Measurements from ENCODE around the gene ATP1A1.

ATP1A1 gene

DNA sequence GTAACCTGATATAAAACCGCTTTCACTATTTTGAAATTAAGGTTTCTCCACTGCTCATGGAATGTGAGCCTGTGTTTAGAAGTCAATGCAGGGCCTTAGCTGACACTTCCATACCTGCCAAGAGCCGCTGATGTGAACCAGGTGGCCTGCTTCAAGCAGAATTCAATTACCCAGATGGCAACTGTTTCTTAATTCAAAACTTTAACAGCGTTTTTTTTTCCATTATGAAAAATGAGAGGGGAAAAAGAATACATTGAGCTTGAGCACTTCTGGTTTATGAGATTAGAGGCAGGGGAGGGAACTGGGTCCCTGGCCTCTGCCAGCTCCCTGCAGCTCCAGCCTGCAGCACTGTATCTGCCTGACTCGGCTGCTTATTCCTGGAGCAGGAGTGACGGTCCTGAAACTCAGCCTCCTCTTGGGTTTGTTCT lies 7.7 kb upstream of the ATP1A1 start:
- no peaks in the 10 kb centered on the region for H4K20me1 ChIP-seq (ENCODE audit: low read depth, low read length)
- H3K9ac ChIP-seq (ENCODE audit: low read length), result no peak overlapping the region
- H3K79me2 ChIP-seq (ENCODE audit: insufficient read depth, low read length), result no peaks in the 10 kb centered on the region
- no peak overlapping the region for H3K4me3 ChIP-seq (ENCODE audit: insufficient read depth, low read length, poor library complexity, severe bottlenecking)
- H3K4me2 ChIP-seq (ENCODE audit: low read depth, low read length, poor library complexity, severe bottlenecking), result no peak overlapping the region
- H3K27ac ChIP-seq (ENCODE audit: low read depth, low read length), result no peak overlapping the region
- TF ChIP-seq EZH2phosphoT487 (conservative IDR thresholded peaks at IDR 0.05; ENCODE audit: low read length), result no peak
- TF ChIP-seq, protein P1, sequence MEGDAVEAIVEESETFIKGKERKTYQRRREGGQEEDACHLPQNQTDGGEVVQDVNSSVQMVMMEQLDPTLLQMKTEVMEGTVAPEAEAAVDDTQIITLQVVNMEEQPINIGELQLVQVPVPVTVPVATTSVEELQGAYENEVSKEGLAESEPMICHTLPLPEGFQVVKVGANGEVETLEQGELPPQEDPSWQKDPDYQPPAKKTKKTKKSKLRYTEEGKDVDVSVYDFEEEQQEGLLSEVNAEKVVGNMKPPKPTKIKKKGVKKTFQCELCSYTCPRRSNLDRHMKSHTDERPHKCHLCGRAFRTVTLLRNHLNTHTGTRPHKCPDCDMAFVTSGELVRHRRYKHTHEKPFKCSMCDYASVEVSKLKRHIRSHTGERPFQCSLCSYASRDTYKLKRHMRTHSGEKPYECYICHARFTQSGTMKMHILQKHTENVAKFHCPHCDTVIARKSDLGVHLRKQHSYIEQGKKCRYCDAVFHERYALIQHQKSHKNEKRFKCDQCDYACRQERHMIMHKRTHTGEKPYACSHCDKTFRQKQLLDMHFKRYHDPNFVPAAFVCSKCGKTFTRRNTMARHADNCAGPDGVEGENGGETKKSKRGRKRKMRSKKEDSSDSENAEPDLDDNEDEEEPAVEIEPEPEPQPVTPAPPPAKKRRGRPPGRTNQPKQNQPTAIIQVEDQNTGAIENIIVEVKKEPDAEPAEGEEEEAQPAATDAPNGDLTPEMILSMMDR (IDR thresholded peaks at IDR 0.05; ENCODE audit: insufficient read depth, low read length, poor library complexity, severe bottlenecking), result no peak
- no peaks in the 10 kb centered on the region for H3F3A ChIP-seq (ENCODE audit: insufficient read depth)
- H3K9me2 ChIP-seq (replicated peaks; ENCODE audit: insufficient read depth, low read length), result no peaks in the 10 kb centered on the region
- no peaks in the 10 kb centered on the region for H3K9me3 ChIP-seq (ENCODE audit: insufficient read depth, low read length)
- H3K36me3 ChIP-seq (ENCODE audit: low read length), result no peaks in the 10 kb centered on the region
- no peaks in the 10 kb centered on the region; the same call in 1 of the 2 replicates for H3K27me3 ChIP-seq (ENCODE audit: low read length)
- H2AFZ ChIP-seq (ENCODE audit: low read depth, low read length, severe bottlenecking), result no peak overlapping the region

DNA sequence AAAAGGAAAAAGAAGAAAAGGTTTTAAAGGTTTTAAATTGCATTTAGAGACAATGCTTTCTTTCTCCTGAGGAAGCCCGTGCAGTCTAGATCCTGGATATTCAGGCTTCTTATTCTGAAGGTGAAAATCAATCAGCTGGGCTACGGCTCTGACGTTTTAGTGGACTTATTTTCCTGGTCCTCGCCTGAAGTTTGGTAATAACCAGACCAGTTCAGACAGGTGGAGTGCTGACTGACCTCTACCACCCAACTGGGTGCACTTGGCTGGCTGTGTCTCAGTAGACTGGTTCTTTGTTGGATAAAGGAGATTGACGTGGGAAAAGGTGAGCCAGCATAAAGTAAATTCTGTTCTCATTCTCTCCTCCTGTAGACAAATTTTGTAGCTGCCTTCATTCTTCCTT lies 7.2 kb upstream of the ATP1A1 start:
- Histone ChIP-seq H3K9ac (ENCODE audit: low read length) (no peak overlapping the region), H4K20me1 (ENCODE audit: low read depth, low read length) (no peaks in the 10 kb centered on the region), H2AFZ (ENCODE audit: low read depth, low read length, severe bottlenecking) (no peak overlapping the region), H3K4me3 (ENCODE audit: insufficient read depth, low read length, poor library complexity, severe bottlenecking) (no peak overlapping the region), H3K9me2 (replicated peaks; ENCODE audit: insufficient read depth, low read length) (no peaks in the 10 kb centered on the region), H3K27ac (ENCODE audit: low read depth, low read length) (no peak overlapping the region), H3F3A (ENCODE audit: insufficient read depth) (no peaks in the 10 kb centered on the region), H3K36me3 (ENCODE audit: low read length) (no peaks in the 10 kb centered on the region), H3K9me3 (ENCODE audit: insufficient read depth, low read length) (no peaks in the 10 kb centered on the region), H3K27me3 (ENCODE audit: low read length) (no peaks in the 10 kb centered on the region; the same call in 1 of the 2 replicates), H3K79me2 (ENCODE audit: insufficient read depth, low read length) (no peaks in the 10 kb centered on the region), H3K4me2 (ENCODE audit: low read depth, low read length, poor library complexity, severe bottlenecking) (no peak overlapping the region)
- no peak for TF ChIP-seq EZH2phosphoT487 (conservative IDR thresholded peaks at IDR 0.05; ENCODE audit: low read length)
- TF ChIP-seq, protein P1 (IDR thresholded peaks at IDR 0.05; ENCODE audit: insufficient read depth, low read length, poor library complexity, severe bottlenecking), result no peak

DNA sequence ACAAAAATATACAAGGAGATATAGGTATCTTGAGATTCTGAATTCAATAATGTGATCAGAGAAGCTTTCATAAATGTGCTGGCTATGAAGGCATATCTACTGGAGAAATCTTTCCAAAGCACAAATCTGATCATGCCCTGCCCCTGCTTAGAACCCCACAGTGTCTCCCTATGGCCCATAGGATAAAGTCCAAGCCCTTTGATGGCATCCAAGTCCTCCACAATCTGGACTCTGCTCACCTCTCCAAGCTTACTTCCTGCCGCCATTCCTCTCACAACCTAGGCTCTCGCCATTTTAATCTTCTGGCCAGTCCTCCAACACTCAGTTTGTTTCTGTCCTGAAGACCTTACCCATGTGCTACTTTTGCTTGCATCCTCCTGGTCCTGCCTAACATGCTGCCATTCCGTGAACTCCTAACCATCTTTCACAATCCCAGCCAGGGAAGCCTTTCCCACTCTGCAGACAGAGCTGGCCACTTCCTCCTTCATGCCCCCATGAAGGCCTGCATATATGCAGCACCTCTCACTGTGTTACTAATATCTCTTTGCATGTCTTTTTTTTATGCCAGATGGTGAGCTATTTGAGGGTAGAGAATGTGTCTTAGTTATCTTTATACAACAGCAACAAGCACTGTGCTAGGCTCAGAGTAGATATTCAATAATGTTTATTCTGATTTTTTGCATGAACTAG lies 5.6 kb upstream of the ATP1A1 start:
- H2AFZ ChIP-seq (ENCODE audit: low read depth, low read length, severe bottlenecking), result no peak overlapping the region
- H3K79me2 ChIP-seq (ENCODE audit: insufficient read depth, low read length), result no peaks in the 10 kb centered on the region
- H3K4me3 ChIP-seq (ENCODE audit: insufficient read depth, low read length, poor library complexity, severe bottlenecking), result no peak overlapping the region
- no peak overlapping the region for H3K4me2 ChIP-seq (ENCODE audit: low read depth, low read length, poor library complexity, severe bottlenecking)
- no peak overlapping the region for H3K9ac ChIP-seq (ENCODE audit: low read length)
- H3K27ac ChIP-seq (ENCODE audit: low read depth, low read length), result no peak overlapping the region
- no peaks in the 10 kb centered on the region for H3K9me3 ChIP-seq (ENCODE audit: insufficient read depth, low read length)
- H3K36me3 ChIP-seq (ENCODE audit: low read length), result no peaks in the 10 kb centered on the region
- H4K20me1 ChIP-seq (ENCODE audit: low read depth, low read length), result no peaks in the 10 kb centered on the region
- H3K9me2 ChIP-seq (replicated peaks; ENCODE audit: insufficient read depth, low read length), result no peaks in the 10 kb centered on the region
- H3K27me3 ChIP-seq (ENCODE audit: low read length), result no peaks in the 10 kb centered on the region; the same call in 1 of the 2 replicates
- no peak for TF ChIP-seq EZH2phosphoT487 (conservative IDR thresholded peaks at IDR 0.05; ENCODE audit: low read length)
- TF ChIP-seq, protein P1 (IDR thresholded peaks at IDR 0.05; ENCODE audit: insufficient read depth, low read length, poor library complexity, severe bottlenecking), result no peak
- no peaks in the 10 kb centered on the region for H3F3A ChIP-seq (ENCODE audit: insufficient read depth)
